ENCODE measurements around the gene CCDC188. TPM values are rescaled to one million over a fixed set of nuclear protein-coding genes. Genes with fewer than 3 reads are reported as not detected.

Gene CCDC188
- total RNA-seq, 1 experiment from 2014 or later: not detected

GRCh38 chr22:20121856-20122415 lies 28.9 kb downstream of the CCDC188 start:
- H2AK5ac ChIP-seq (ENCODE audit: insufficient read length, low read length): no peak overlapping the region
- Mint-ChIP-seq H3K4me3 (peak overlapping the region in 1 of 2 experiments; percentile 44; a peak in 1 of 5 replicates), H3K27ac (peak overlapping the region; percentile 34 to 70 (median 65); a peak in 2 of 7 replicates), H3K9me3 (no peaks in the 10 kb centered on the region), H3K36me3 (ENCODE audit: insufficient read depth in 1 of 3, low read depth in 3 of 3) (peaks cover 57 to 84% (median 82%) of the 10 kb centered on the region in 3 experiments), H3K4me1 (peaks cover 12 to 19% of the 10 kb centered on the region in 2 experiments), H3K27me3 (ENCODE audit: low read depth) (no peaks in the 10 kb centered on the region)
- no peak overlapping the region for H2BK5ac ChIP-seq (ENCODE audit: insufficient read length, low read length)
- no peak overlapping the region for H3K4me2 ChIP-seq (ENCODE audit: insufficient read depth, insufficient read length, low read length)
- H3K56ac ChIP-seq (ENCODE audit: insufficient read length, low read depth, low read length): no peak overlapping the region
- no peaks in the 10 kb centered on the region for H4K20me1 ChIP-seq (ENCODE audit: control insufficient read depth, insufficient read depth, insufficient read length)
- H3K23me2 ChIP-seq (ENCODE audit: insufficient read length, low read depth, low read length, poor library complexity, severe bottlenecking): peaks cover 4% of the 10 kb centered on the region
- H3K14ac ChIP-seq (ENCODE audit: insufficient read depth, low read length): no peak overlapping the region
- H2BK20ac ChIP-seq (ENCODE audit: low read depth, low read length, poor library complexity, severe bottlenecking): no peak overlapping the region
- WGBS (ENCODE audit: extremely low coverage, insufficient read length, low lambda C conversion rate): no CpG with 5 or more reads among the region's 22 CpGs
- H2AFZ ChIP-seq (ENCODE audit: low read length): no peak overlapping the region
- H2BK120ac ChIP-seq (ENCODE audit: low read depth, low read length, poor library complexity, severe bottlenecking): no peak overlapping the region
- no peak for TF ChIP-seq CTCF (conservative IDR thresholded peaks at IDR 0.05)
- no peaks in the 10 kb centered on the region for H3K27me3 ChIP-seq (ENCODE audit: insufficient read depth, low read length)
- H2BK15ac ChIP-seq (ENCODE audit: low read depth, low read length): no peak overlapping the region
- H3K23ac ChIP-seq (ENCODE audit: insufficient read length, low read depth, low read length): no peak overlapping the region
- no peak overlapping the region for H3K18ac ChIP-seq (ENCODE audit: insufficient read length, low read depth, low read length)
- no peak overlapping the region for H4K91ac ChIP-seq (ENCODE audit: insufficient read length, low read depth, low read length)
- H2BK12ac ChIP-seq (ENCODE audit: insufficient read length, low read depth, low read length): no peak overlapping the region
- H3K79me1 ChIP-seq (ENCODE audit: insufficient read depth, low read depth, low read length, poor library complexity, severe bottlenecking): peaks cover 14% of the 10 kb centered on the region
- H3K79me2 ChIP-seq (ENCODE audit: insufficient read depth, low read length): peaks cover 43% of the 10 kb centered on the region
- H3K27ac ChIP-seq (ENCODE audit: insufficient read length, low read depth, low read length): no peak overlapping the region
- no peaks in the 10 kb centered on the region for H3K9me3 ChIP-seq (ENCODE audit: control insufficient read depth, low read depth, low read length)
- DNase-seq: no peak
- no peak overlapping the region for H3T11ph ChIP-seq (ENCODE audit: low read length)
- H3K4ac ChIP-seq (ENCODE audit: low read depth, low read length): no peak overlapping the region
- no peaks in the 10 kb centered on the region for H3K4me1 ChIP-seq (ENCODE audit: insufficient read depth, low read length)
- no peak overlapping the region for H4K5ac ChIP-seq (ENCODE audit: insufficient read length, low read depth, low read length)
- H4K8ac ChIP-seq (replicated peaks; ENCODE audit: insufficient read length, low read depth, low read length): no peak overlapping the region
- no peak overlapping the region for H3K9ac ChIP-seq (ENCODE audit: extremely low read depth, insufficient read length, low read length)

All from H9 (cell line).